LNCaP clone FGC (cell line): Measurements from ENCODE around the gene CD2BP2.

Experiments used
- DNase-seq: peaks from one replicate; pipeline ENCODE4 v3.0.0-alpha.2; 2011; ENCODE audit warnings: low read depth
- H3K4me3 ChIP-seq: 2 replicates; pipeline ENCODE4 v1.5.1; 2011; ENCODE audit warnings: mild to moderate bottlenecking, low read depth, low read length, control low read depth
- TF ChIP-seq, protein P1 (sequence below): IDR thresholded peaks from 2 replicates; pipeline ENCODE4 v1.5.1; 2012; ENCODE audit warnings: mild to moderate bottlenecking; ENCODE audit not compliant: control insufficient read depth, insufficient read depth; ENCODE audit errors: extremely low read depth

The CD2BP2 gene

DNA sequence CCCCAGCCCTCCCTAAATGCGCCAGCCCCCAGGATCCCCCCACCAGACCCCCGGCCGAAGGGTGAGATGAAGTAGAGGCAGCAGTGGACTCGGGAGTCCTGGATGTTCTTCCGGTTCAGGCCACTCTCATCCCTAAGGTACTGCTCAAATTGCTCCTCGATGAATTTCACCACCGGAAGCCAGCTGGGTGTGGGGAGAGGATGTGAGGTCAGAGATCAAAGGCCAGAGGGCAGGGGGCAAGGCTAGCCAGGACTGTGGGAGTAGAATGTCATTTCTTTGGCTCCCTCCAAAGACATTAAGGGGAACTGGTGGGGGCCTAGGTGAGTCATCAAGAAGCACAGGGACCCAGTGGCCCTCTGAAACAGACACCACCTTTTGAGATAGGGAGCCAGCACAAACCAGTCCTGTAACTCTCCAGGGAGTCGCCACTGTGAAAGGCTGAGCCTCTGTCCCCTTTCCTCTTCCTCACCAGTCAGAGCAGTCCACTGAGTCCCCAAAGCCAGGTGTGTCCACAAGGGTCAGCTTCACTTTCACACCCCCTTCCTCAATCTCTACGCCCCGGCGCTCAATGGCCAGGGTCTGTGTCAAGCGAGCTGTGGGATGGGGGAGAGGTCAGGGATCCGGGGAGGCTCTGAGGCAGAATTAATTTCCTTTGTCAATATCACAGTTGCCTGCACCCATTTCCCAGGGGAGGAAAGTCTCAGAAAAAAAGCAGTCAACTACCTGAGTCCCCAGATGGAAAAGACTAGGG lies 26.4 kb upstream of the CD2BP2 start:
- no peak for DNase-seq
- TF ChIP-seq, protein P1, sequence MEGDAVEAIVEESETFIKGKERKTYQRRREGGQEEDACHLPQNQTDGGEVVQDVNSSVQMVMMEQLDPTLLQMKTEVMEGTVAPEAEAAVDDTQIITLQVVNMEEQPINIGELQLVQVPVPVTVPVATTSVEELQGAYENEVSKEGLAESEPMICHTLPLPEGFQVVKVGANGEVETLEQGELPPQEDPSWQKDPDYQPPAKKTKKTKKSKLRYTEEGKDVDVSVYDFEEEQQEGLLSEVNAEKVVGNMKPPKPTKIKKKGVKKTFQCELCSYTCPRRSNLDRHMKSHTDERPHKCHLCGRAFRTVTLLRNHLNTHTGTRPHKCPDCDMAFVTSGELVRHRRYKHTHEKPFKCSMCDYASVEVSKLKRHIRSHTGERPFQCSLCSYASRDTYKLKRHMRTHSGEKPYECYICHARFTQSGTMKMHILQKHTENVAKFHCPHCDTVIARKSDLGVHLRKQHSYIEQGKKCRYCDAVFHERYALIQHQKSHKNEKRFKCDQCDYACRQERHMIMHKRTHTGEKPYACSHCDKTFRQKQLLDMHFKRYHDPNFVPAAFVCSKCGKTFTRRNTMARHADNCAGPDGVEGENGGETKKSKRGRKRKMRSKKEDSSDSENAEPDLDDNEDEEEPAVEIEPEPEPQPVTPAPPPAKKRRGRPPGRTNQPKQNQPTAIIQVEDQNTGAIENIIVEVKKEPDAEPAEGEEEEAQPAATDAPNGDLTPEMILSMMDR = no peak
- no peak overlapping the region for H3K4me3 ChIP-seq

DNA sequence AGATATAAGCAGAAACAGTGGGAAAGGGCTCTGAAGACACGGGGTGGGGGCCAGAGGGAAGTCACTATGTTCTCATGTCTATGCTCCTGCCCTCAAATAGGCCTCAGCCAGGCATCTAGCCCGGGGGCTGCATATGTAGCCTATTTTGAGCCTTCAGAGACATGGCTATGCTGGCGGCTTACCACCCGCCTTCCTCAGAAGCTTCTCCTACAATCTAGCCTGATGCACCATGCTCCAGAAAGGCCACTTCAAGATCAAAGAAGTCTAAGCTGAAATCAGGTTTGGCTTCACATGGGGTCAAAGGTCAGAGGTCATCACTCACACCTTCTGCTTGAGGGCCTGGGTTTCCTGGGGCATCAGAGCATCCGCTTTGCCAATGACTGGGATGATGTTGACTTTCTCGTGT lies 25.7 kb upstream of the CD2BP2 start:
- TF ChIP-seq, protein P1 = no peak
- no peak overlapping the region for H3K4me3 ChIP-seq
- DNase-seq = no peak

DNA sequence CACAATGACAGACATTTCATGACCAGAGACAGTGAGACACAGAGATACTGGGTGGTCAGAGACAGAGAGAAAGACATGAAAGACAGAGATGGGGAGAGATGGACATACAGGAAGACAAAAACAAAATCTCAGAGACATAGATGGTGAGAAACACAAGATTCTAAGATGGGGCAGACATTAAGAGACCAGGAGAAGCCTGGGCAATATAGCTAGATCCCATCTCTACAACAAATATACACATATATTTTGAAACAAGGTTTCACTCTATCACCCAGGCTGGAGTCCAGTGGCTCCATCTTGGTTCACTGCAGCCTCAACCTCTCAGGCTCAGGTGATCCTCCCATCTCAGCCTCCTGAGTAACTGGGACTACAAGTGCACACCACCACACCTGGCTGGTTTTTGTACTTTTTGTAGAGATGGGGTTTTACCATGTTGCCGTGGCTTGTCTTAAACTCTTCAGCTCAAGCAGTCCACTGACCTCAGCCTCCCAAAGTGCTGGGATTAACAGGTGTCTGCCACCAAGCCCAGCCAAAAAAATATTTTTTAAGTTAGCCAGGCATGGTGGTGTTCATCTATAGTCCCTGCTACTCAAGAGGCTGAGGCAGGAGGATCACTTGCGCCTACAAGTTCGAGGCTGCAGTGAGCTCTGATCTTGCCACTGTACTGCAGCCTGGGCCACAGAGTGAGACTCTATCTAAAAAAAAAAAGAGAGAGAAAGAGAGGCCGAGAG lies 25.1 kb upstream of the CD2BP2 start:
- no peak for DNase-seq
- no peak overlapping the region for H3K4me3 ChIP-seq
- TF ChIP-seq, protein P1 = no peak

DNA sequence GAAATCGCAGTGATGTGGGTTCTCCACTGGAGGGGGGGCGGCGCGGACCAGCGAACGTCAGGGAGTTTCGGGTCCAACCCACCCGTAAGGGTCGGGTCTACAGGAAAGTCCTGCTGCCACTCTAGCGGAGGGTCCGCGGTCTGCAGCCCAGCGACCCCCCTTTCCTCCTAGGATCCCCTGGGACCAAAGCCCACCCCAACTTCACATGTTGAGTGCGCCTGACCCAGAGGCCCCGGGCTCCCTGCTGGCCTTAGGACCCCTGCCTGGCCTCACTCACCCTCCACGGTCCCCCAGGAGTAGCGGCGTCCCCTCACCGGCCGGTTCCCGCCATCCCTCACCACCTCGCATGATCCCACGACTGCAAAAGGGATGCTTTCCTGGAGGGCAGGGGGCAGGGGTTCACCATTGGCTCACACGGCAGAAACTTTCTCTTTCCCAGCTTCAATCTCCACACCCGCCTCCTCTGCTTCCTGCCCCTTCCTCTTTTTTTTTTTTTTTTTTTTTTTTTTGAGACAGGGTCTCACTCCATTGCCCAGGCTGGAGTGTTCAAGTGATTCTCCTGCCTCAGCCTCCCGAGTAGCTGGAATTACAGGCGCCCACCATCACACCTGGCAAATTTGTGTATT lies 24.2 kb upstream of the CD2BP2 start:
- TF ChIP-seq, protein P1 = no peak
- no peak for DNase-seq
- peak overlapping the region; percentile 80 for H3K4me3 ChIP-seq

DNA sequence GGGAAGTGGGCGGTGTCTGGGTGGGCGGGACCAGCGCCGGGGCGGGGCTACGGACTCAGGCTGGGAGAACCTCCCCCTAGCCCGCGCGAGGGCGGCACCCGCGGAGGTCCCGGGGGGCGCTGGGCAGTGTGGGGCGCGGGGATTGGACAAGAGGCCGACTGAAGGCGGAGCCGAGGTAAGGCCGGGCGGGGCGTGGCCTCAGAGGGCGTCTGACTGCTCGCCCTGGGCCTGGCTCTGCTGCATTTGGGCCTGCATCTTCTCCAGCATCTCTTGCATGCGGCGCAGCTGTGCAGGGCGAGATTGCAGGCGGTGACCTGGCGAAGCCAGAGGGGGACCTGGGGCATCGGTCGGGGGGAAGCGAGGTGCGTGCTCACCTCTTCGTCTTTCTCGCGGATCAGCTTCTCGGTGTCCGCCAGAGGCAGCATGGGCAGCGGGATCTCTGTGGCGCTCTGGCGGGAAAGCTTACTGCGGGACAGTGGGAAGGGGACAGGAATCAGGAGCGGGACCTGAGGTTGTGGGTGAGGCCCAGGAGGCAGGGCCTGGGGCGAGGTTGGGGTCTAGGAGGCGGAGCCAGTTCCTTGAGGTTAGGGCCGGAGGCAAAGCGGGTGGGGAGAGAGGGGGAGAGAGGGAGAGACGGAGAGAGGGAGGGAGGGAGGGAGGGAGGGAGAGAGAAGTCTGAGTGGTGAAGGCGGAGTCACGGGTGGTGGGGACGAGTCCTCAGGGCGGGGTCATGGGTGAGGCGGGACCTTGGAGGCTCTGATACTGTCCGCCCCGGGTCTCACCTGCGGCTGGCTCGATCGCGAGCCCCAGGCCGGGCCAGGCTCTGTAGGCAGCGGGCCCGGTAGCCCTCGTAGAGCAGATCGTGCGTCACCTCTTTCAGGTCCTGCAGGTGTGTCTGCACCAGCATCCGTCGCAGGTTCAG lies 23.4 kb upstream of the CD2BP2 start:
- TF ChIP-seq, protein P1 = no peak
- H3K4me3 ChIP-seq = peak overlapping the region; percentile 80
- peak; percentile 89 for DNase-seq

DNA sequence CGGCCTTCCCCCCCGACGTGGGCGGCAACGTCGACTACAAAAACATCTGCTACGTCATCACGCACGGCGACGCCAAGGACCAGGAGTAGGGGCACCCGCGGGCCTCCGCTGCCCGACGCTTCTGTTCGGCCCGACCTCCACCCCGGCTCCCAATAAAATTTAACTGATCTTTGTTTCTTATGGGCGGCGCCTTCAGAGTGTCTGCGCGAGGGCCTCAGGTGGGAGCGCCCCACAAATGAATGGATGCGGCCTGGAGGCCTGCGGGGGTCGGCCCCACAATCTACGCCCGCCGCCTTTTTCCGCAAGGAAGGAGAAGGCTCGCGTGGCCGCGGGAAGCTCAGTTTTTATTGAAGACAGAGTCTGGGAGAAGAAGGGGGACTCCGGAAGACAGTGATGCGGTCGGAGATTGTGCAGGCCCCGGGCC lies 22.7 kb upstream of the CD2BP2 start:
- DNase-seq = peak; percentile 64
- peak overlapping the region; percentile 80 for H3K4me3 ChIP-seq
- TF ChIP-seq, protein P1 = no peak
